HG03025 (cell line): ENCODE results near the gene APBA2.

Source experiments
- ATAC-seq: cut with Tn5 transposase; IDR thresholded peaks from one replicate; pipeline ENCODE4 v1.9.1; 2021; ENCODE audit warnings: mild to moderate bottlenecking, moderate library complexity; ENCODE audit not compliant: unreplicated experiment, low FRiP score

APBA2 gene

DNA sequence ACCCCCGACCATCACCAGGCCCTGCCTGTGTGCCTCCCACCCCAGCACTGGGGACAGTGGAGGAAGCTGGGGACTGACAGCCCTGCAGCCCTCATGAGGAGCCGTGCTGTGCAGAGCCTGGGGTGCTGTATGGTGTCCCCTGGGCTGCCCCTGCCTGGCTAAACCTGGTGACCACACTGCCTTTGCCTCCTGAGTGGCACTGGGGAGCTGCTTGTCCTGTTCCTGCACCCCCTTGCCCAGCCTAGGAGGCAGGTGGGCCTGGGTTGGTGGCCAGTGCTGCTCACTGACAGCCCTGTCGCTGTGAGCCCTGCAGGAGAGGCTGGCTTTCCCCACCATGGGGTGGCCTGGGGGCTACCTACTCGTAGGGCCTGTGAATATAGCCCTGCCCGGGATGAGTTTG, 224.4 kb downstream of the APBA2 start:
- no peak for ATAC-seq

- ATAC-seq, result no peak
Measured at GRCh38 chr15:29110733-29111132, 225.0 kb downstream of the APBA2 start.

GRCh38 chr15:29111705-29112281, 226.0 kb downstream of the APBA2 start:
- ATAC-seq, result no peak

DNA sequence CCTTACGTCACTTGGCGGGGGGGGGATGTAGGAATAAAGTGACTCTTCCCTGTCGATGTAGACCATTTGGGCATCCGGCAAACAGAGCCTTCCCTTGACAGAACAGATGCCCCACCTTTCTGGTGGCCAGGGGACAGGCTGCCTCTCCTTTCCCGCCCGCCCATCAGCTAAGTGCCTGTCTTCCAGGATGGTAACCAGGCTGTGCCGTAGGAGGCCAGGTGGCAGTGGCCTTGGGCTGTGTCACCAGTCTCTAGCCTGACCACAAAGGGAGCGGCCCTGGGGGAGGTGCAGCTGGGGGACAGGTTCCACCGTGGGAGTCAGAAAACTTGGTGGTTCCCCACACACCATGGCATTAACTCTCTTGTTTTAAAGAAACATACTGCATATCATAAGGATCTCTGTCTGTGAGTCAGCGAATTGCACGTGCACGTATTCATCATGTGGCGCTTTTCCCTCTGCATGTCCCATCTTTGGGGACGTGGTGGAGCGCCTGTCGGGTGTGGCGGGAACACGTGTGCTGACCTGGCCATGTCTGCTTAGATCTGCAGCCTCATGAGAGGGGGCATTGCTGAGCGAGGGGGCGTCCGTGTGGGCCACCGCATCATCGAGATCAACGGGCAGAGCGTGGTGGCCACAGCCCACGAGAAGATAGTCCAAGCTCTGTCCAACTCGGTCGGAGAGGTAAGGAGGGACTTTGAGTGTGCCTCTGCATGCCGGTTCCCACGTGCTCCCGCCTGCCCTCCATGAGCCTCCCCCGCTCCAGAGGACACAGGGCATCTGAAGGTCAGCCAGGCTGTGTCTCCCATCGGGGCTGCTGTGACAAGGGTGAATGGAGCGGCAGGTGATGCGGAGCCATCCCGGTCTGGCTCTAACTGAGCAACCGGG, 227.8 kb downstream of the APBA2 start:
- no peak for ATAC-seq

DNA sequence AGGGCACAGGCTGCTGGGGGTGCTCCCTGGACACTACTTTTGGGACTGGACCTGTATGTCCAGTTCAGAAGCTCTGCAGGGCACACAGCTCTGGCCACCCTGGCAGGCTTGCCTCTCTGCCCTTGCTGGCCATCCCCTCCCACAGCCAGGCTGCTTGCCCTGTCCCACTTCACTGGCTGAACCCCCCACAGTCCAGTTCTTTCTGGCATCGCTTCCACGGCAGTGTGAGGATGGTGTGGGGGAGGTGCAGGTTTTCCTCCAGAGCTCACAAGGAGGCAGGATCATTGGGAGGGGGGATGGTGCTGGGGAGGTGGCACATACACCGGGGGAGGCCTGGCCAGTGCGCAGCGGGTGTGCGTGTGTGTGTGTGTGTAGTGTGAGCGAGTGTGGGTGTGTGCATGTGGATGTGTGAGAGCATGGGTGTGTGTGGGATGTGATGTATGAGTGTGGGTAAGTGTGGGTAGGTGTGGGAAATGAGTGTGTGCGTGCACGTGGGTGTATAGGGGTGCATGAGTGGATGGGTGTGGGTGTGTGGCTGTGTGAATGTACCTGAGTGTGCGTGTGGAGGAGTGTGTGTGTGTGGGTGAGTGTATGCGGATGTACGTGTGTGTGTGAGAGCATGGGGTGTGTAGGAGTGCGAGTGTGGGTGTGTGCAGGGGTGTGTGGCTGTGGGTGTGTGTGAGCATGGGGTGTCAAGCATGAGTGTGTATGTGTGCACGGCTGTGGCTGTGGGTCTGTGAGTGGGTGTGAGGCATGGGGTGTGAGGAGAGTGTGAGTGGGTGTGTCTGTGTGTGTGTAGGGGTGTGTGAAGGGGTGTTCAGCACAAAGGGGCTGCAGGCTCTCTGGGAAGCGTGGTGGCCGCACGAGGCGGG, 228.7 kb downstream of the APBA2 start:
- ATAC-seq, result no peak

DNA sequence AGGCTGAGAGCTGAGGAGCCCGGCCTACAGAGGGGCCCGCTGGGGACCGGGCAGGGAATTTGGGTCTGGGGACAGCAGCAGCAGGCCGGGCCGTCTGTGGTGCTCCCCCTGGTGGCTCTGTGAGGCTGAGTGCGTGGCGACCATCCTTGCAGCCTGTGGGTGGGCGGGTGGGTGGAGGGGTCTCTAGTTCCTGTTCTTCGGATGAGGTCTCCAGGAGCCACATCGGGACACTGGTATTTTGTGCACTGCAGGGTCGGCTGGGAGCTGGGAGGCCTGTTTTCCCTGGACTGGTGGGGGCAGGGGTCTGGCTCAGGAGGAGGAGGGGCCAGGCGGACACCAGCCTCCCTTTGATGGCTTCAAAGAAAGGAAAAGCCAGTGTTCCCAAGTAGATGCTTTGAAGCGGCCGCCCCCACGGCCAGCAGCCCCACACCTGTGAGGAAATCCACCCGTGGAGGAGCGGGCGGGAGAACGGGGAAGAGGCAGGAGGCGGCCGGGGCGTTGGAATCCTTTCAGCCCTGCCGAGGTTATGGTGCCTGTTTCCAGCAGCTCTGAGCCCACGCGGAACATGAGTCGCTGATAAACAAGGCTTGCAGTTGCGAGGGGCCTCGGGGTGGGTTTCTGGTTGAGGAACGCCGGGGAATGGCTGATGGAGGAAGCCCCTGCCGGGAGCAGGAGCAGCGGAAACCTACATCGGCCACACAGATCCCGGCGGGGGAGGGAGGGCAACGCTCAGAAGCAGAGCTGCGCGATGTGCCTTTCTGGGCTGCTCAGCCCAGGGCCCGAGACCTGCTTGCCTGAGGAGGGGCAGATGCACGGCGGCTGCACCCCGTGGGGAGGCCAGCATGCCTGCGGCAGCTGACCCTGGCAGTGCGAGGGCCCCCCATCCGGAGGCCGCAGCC, 229.6 kb downstream of the APBA2 start:
- no peak for ATAC-seq

DNA sequence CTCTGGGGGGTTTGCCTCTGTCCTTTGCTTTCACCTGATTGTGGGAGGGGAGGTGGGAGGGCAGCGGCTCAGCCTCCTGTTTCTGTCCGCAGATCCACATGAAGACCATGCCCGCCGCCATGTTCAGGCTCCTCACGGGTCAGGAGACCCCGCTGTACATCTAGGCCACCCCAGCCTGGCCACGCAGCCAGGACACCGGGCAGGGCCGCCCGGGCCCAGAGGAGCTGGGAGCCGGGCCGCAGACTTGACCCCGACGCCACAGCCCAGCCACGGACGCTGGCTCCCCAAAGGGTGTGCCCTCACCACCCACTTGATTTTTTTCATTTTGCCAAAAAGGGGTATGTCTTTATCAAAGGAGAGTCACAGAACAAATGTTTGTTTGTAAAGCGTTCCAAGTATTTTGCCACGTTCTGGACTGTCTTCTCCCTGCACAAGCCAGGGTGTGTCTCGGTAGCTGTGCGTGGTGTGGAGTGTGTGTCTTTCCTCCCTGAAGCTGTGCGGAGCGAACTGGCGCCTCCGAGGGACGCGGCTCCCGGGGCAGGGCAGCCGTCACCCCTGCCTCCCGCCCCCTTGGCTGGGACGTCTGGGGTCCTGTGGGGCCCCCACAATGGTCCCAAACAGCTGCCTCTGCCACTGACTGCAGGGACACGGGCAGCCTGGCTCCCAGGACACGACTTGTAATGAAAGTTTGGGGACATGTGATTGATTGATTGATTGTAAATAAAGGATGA, 231.4 kb downstream of the APBA2 start:
- ATAC-seq, result no peak

DNA sequence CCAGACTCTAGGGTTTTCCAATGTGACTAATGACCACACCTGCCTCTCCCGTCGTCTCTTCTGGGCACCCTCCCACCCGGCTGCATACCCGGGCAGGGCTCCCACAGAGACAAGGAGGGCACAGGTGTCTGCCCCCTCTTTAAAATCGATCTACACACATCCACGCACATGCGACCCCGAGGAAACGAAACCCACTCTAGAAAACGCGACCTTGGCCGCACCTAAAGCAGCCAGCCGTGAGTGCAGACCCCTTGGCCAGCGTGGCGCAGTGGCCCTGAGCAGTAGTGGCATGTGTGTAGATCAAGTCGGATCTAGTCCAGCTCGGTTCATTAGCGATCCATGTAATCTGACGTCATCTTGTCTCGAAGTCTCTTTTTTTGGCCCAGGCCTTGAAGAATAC, 232.0 kb downstream of the APBA2 start:
- no peak for ATAC-seq

GRCh38 chr15:29119847-29120246, 234.1 kb downstream of the APBA2 start:
- no peak for ATAC-seq

GRCh38 chr15:29120593-29121368, 235.0 kb downstream of the APBA2 start:
- ATAC-seq, result no peak

DNA sequence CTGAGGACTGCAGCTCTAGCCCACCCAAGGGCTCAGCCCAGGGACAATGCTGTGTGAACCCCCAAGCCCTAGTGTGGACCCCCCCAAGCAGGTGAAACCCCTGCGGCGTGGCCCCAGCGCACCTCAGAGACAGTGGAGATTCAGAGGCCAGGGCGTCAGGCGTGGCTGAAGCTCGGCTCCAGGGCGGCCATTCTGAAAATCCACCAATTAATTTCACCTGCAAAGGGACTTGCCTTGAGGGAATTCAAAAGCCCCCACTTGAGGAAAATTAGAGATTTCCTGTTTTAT, 235.5 kb downstream of the APBA2 start:
- no peak for ATAC-seq

- no peak for ATAC-seq
Measured at GRCh38 chr15:29121907-29122306, 236.1 kb downstream of the APBA2 start.

GRCh38 chr15:29122506-29122905, 236.7 kb downstream of the APBA2 start:
- no peak for ATAC-seq

DNA sequence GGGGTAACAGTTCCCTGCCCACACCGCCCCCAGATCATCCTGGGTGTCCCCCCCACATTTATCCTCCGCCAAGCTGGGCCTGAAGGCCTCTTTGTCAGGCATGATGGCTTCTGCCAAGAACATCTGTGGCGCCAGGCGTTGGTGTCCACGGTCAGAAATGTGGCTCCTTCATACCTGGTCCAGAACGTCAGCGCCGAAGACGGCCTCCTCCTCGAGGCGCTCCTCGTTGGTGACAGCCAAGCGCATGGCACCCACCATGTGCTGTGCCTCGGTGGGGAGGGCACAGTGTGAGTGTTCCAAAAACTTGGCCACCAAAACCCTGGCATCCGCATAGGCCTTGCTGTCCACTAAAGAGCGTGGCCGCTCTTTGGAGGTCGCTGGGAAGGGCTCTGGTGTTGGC, 237.4 kb downstream of the APBA2 start:
- ATAC-seq, result no peak

GRCh38 chr15:29123991-29124390, 238.2 kb downstream of the APBA2 start:
- ATAC-seq, result no peak

DNA sequence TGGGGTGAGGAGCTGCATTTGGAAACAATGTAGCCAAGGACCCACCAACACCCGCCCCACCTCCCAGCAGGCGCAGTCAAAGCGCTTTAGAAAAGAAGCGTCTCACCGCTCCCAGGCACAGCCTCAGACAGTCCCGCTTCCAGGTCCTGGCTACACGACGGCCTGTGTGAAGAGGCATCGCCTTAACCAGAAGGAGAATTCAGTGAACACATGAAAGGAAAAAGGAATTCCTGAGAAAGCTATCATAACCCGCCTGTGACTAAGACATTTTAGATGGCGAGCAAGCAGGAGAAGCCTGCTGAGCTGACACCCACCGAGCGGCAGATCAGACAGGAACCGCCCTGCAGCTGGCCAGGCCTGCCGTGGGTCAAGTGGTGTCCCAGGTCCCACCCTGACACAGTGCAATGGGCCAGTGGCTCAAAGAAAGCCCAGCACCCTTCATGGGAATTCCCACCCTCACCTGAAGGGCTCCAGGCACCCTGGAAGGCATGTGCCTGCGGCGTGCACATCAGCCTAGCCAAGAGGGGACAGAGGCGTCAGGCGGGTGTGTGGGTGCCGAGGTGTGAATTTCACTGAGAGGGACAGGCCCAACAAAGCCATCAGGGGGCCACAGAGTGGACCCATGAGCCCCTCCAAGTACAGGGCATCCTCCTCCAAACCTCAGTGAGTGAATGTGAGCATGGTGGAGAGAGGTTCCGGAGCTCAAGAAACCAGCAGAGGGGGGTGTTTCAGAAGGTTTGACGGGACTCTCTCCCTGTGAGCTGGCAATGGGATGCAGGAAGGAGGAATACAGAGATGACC, 239.0 kb downstream of the APBA2 start:
- no peak for ATAC-seq

DNA sequence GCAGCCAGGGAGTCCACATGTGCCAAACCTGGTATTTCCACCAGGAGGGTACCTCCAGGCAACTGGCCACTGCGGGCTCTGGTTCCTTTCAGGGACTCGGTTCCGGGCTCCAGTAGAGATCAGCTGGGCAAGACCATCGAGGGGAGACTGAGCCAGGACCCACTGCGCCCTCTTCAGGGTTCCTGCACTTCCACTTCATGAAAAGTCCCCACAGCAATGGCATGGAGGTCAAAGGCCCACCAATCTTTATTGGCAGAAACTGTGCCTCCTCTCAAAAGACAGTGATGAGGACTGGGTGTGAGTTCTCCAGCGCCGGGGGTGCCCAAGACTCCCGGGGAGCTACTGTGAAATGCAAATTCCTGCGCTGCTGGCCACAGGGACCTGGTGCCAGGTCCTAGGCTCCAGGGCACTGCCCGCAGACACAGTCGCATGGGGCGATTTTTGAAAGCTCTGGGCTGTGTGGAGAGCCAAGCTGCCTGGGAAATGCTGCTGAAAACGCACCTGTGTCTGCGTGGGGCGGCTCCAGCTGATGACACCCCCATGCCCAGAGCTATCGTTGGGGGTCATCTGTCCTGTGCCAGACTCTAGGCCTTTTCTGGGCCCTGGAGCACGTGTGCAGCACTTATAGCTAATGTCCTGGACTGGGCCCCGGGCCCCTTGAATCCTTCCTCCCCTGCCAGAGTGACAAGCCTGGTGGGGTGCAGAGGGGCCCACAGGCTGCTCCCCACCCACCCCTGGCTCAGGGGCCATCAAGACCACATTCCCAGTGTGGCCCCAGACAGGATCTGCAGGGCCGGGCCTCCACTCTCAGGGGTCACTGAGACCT, 239.8 kb downstream of the APBA2 start:
- ATAC-seq, result no peak

DNA sequence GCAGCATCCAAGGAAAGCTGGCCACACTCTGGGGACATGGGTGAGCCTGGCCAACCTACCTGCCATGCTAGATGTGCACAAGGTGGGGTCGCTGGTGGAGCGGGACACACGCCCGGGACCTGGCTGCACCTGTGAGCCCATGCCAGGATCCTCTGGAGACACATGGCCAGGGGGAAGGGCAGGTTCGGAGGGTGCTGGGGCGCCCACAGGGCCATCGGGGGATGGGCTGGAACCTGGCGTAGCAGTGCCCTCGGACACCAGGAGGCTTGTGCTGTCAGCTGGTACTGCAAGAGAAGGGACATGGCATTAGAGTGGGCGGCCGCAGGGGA, 240.4 kb downstream of the APBA2 start:
- no peak for ATAC-seq
